HG02610 (cell line): ENCODE measurements around the gene LDLR.
A peak's percentile ranks its signal among the peaks of the same experiment; 100 is the strongest.
"Not testable (repeated sequence)": the region's sequence is repeated elsewhere in the genome, so short reads cannot be mapped to it uniquely, and the experiment has no call there.

Experiments used
- ATAC-seq: cut with Tn5 transposase; IDR thresholded peaks from one replicate; pipeline ENCODE4 v1.9.1; 2021; ENCODE audit warnings: mild to moderate bottlenecking, moderate library complexity; ENCODE audit not compliant: unreplicated experiment

The LDLR gene

GRCh38 chr19:11138601-11139300, 49.5 kb downstream of the LDLR start:
- no peak for ATAC-seq

- not testable (repeated sequence) for ATAC-seq
Observed at GRCh38 chr19:11140023-11140538, 50.8 kb downstream of the LDLR start.

GRCh38 chr19:11140896-11141295, 51.6 kb downstream of the LDLR start:
- no peak for ATAC-seq

- ATAC-seq: no peak
Observed at GRCh38 chr19:11141937-11142527, 52.8 kb downstream of the LDLR start.

- ATAC-seq: no peak
Observed at GRCh38 chr19:11142528-11143171, 53.4 kb downstream of the LDLR start.

GRCh38 chr19:11145536-11145924, 56.3 kb downstream of the LDLR start:
- no peak for ATAC-seq

GRCh38 chr19:11148001-11148400, 58.7 kb downstream of the LDLR start:
- ATAC-seq: no peak

- no peak for ATAC-seq
Observed at GRCh38 chr19:11151181-11151580, 61.9 kb downstream of the LDLR start.

- ATAC-seq: no peak
Observed at GRCh38 chr19:11152318-11153062, 63.2 kb downstream of the LDLR start.

- no peak for ATAC-seq
Observed at GRCh38 chr19:11154683-11155047, 65.4 kb downstream of the LDLR start.

- peak; percentile 98 for ATAC-seq
Observed at GRCh38 chr19:11155373-11156120, 66.3 kb downstream of the LDLR start, which contains the start of gene SPC24. Gene SPC24 (minus strand): TSS chr19:11155782. CDS start chr19:11155776, 6 bp downstream.

- no peak for ATAC-seq
Observed at GRCh38 chr19:11159598-11160439, 70.6 kb downstream of the LDLR start.

GRCh38 chr19:11160440-11160768, 71.1 kb downstream of the LDLR start:
- ATAC-seq: not testable (repeated sequence)

- no peak for ATAC-seq
Observed at GRCh38 chr19:11164296-11164695, 75.0 kb downstream of the LDLR start.

GRCh38 chr19:11164879-11165406, 75.7 kb downstream of the LDLR start:
- no peak for ATAC-seq

- no peak for ATAC-seq
Observed at GRCh38 chr19:11165486-11166030, 76.3 kb downstream of the LDLR start.

- ATAC-seq: no peak
Observed at GRCh38 chr19:11166281-11167142, 77.2 kb downstream of the LDLR start.

GRCh38 chr19:11168568-11168967, 79.3 kb downstream of the LDLR start:
- ATAC-seq: no peak
